HepG2 (cell line): ENCODE measurements around the gene LDLRAD2. TPM values are rescaled to one million over a fixed set of nuclear protein-coding genes. Genes with fewer than 3 reads are reported as not detected.

Experiments
- CHD4 ChIP-seq: fragments of 200-600 bp; sonication (generic); IDR thresholded peaks from 2 replicates; pipeline ENCODE4 v1.7.0; 2017; ENCODE audit warnings: mild to moderate bottlenecking, low read length, borderline replicate concordance
- FOSL2 ChIP-seq: sonication (generic); formaldehyde crosslinking; IDR thresholded peaks from 2 replicates; pipeline ENCODE4 v1.4.0; 2020; ENCODE audit warnings: missing genetic modification reagents
- FOXA1 ChIP-seq, 2 experiments: fragments of 450-650 bp in 1 of 2; sonication (generic) in 1 of 2; formaldehyde crosslinking in 1 of 2; IDR thresholded peaks; 2 replicates each; pipeline versions ENCODE4 v1.4.0 to v1.6.1; 2016 to 2020; ENCODE audit warnings: missing genetic modification reagents in 1 of 2
- HDAC1 ChIP-seq: sonication (generic); formaldehyde crosslinking; IDR thresholded peaks from 2 replicates; pipeline ENCODE4 v1.5.1; 2020; ENCODE audit warnings: mild to moderate bottlenecking, missing genetic modification reagents
- KMT2A ChIP-seq: sonication (generic); formaldehyde crosslinking; IDR thresholded peaks from 2 replicates; pipeline ENCODE4 v1.4.0; 2020; ENCODE audit warnings: missing genetic modification reagents
- MTF2 ChIP-seq: sonication (generic); formaldehyde crosslinking; IDR thresholded peaks from 2 replicates; pipeline ENCODE4 v1.5.0; 2020; ENCODE audit warnings: missing genetic modification reagents, borderline replicate concordance
- PITX1 ChIP-seq: sonication (generic); formaldehyde crosslinking; IDR thresholded peaks from 2 replicates; pipeline ENCODE4 v1.5.1; 2020; ENCODE audit warnings: mild to moderate bottlenecking, missing genetic modification reagents
- PRDM15 ChIP-seq: sonication (generic); formaldehyde crosslinking; IDR thresholded peaks from 2 replicates; pipeline ENCODE4 v1.4.0; 2020; ENCODE audit warnings: missing genetic modification reagents
- SIX1 ChIP-seq: sonication (generic); formaldehyde crosslinking; IDR thresholded peaks from 2 replicates; pipeline ENCODE4 v1.4.0; 2020; ENCODE audit warnings: missing genetic modification reagents, borderline replicate concordance
- SMAD3 ChIP-seq: sonication (generic); formaldehyde crosslinking; IDR thresholded peaks from 2 replicates; pipeline ENCODE4 v1.4.0; 2020; ENCODE audit warnings: missing genetic modification reagents
- XRCC5 ChIP-seq: fragments of 200-400 bp; formaldehyde crosslinking; optimal IDR thresholded peaks from 2 replicates; pipeline ENCODE3; 2017; ENCODE audit warnings: mild to moderate bottlenecking, low read length
- ZFP37 ChIP-seq: sonication (generic); formaldehyde crosslinking; IDR thresholded peaks from 2 replicates; pipeline ENCODE4 v1.4.0; 2020; ENCODE audit warnings: missing genetic modification reagents, borderline replicate concordance
- ZNF10 ChIP-seq: sonication (generic); formaldehyde crosslinking; IDR thresholded peaks from 2 replicates; pipeline ENCODE4 v1.4.0; 2020; ENCODE audit warnings: mild to moderate bottlenecking, low read depth, missing genetic modification reagents, borderline replicate concordance
- ZNF704 ChIP-seq: sonication (generic); formaldehyde crosslinking; IDR thresholded peaks from 2 replicates; pipeline ENCODE4 v1.8.1; 2023; ENCODE audit warnings: mild to moderate bottlenecking, inconsistent platforms, moderate library complexity, missing genetic modification reagents, borderline replicate concordance
- polyA plus RNA-seq, 8 experiments: library from polyadenylated mRNA; depleted of rRNA in 3 of 8; stranded (reverse) in 7 of 8; unstranded in 1 of 8; fragments of >200 nt; fragmentation: Illumina TruSeq in 4 of 8; extraction: Trizol in 4 of 8; gene quantifications; 2 replicates each; pipeline versions ENCODE4 v1.2.1 to v1.2.3, GENCODE V29; 2011 to 2016; ENCODE audit warnings: low read depth in 4 of 8, missing spikeins in 1 of 8, mixed read lengths in 1 of 8; ENCODE audit not compliant: insufficient read depth in 1 of 8
- total RNA-seq, 5 experiments: library from RNA; depleted of rRNA; stranded (reverse); fragments of >200 nt; fragmentation: Illumina TruSeq; extraction: Trizol; gene quantifications; 2 replicates each; pipeline ENCODE4 v1.2.3, GENCODE V29; 2016; ENCODE audit warnings: low read depth in 1 of 5
- TF ChIP-seq, protein P1 (sequence below): sonication (generic); formaldehyde crosslinking; IDR thresholded peaks from 2 replicates; pipeline ENCODE4 v1.4.0; 2020; ENCODE audit warnings: missing genetic modification reagents
- TF ChIP-seq, protein P2 (sequence below): sonication (generic); formaldehyde crosslinking; IDR thresholded peaks from 2 replicates; pipeline ENCODE4 v1.5.0; 2020; ENCODE audit warnings: missing genetic modification reagents

LDLRAD2 gene
- total and polyA plus RNA-seq, 2 of the 13 experiments (the other 11 are each of a cell fraction or from before 2014, with no cell fraction given), result not detected

- TF ChIP-seq, protein P1, sequence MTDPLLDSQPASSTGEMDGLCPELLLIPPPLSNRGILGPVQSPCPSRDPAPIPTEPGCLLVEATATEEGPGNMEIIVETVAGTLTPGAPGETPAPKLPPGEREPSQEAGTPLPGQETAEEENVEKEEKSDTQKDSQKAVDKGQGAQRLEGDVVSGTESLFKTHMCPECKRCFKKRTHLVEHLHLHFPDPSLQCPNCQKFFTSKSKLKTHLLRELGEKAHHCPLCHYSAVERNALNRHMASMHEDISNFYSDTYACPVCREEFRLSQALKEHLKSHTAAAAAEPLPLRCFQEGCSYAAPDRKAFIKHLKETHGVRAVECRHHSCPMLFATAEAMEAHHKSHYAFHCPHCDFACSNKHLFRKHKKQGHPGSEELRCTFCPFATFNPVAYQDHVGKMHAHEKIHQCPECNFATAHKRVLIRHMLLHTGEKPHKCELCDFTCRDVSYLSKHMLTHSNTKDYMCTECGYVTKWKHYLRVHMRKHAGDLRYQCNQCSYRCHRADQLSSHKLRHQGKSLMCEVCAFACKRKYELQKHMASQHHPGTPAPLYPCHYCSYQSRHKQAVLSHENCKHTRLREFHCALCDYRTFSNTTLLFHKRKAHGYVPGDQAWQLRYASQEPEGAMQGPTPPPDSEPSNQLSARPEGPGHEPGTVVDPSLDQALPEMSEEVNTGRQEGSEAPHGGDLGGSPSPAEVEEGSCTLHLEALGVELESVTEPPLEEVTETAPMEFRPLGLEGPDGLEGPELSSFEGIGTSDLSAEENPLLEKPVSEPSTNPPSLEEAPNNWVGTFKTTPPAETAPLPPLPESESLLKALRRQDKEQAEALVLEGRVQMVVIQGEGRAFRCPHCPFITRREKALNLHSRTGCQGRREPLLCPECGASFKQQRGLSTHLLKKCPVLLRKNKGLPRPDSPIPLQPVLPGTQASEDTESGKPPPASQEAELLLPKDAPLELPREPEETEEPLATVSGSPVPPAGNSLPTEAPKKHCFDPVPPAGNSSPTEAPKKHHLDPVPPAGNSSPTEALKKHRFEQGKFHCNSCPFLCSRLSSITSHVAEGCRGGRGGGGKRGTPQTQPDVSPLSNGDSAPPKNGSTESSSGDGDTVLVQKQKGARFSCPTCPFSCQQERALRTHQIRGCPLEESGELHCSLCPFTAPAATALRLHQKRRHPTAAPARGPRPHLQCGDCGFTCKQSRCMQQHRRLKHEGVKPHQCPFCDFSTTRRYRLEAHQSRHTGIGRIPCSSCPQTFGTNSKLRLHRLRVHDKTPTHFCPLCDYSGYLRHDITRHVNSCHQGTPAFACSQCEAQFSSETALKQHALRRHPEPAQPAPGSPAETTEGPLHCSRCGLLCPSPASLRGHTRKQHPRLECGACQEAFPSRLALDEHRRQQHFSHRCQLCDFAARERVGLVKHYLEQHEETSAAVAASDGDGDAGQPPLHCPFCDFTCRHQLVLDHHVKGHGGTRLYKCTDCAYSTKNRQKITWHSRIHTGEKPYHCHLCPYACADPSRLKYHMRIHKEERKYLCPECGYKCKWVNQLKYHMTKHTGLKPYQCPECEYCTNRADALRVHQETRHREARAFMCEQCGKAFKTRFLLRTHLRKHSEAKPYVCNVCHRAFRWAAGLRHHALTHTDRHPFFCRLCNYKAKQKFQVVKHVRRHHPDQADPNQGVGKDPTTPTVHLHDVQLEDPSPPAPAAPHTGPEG (CRISPR knock-in tag), result no peak
- TF ChIP-seq KMT2A (peak; percentile 7; the same call in 1 of the 2 replicates), ZFP37 (CRISPR knock-in tag) (no peak), MTF2 (CRISPR knock-in tag) (0 out of 2 replicates have a peak, but pooled peaks have one; percentile 63), PITX1 (CRISPR knock-in tag) (0 out of 2 replicates have a peak, but pooled peaks have one; percentile 21), SMAD3 (CRISPR knock-in tag) (0 out of 2 replicates have a peak, but pooled peaks have one; percentile 15), HDAC1 (CRISPR knock-in tag) (no peak; the same call in none of the 2 replicates), SIX1 (no peak), ZNF10 (no peak), XRCC5 (peak; percentile 73), ZNF704 (CRISPR knock-in tag) (no peak), PRDM15 (CRISPR knock-in tag) (peak; percentile 93), FOSL2 (CRISPR knock-in tag) (0 out of 2 replicates have a peak, but pooled peaks have one; percentile 54), CHD4 (peak; percentile 96), FOXA1 (IDR thresholded peaks at IDR 0.05) (no peak), FOXA1 (CRISPR knock-in tag; IDR thresholded peaks at IDR 0.05) (peak; percentile 32; the same call in 1 of the 2 replicates)
- TF ChIP-seq, protein P2, sequence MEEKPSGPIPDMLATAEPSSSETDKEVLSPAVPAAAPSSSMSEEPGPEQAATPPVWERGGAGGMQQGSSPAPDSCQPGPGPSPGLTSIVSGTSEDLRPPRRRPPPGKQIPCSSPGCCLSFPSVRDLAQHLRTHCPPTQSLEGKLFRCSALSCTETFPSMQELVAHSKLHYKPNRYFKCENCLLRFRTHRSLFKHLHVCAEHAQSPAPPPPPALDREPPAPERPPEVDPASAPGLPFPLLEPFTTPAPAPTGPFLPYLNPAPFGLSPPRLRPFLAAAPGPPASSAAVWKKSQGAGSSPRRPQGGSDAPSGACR, result 0 out of 2 replicates have a peak, but pooled peaks have one; percentile 52
These were observed 28.1 kb upstream of the LDLRAD2 start (continued) for GRCh38 chr1:21783679-21784603.
